GM23338 (cell line): ENCODE results near the gene CD22. TPM values are rescaled to one million over a fixed set of nuclear protein-coding genes. Genes with fewer than 3 reads are reported as not detected.
A peak's percentile ranks its signal among the peaks of the same experiment; 100 is the strongest.

Experiments
- ATAC-seq: fragments of 200-7000 bp; cut with Tn5 transposase; 3 replicates; pipeline ENCODE4 v1.9.1; 2020
- DNase-seq: peaks from one replicate; pipeline ENCODE4 v3.0.0-alpha.2; 2015; ENCODE audit warnings: low spot score
- H2AFZ ChIP-seq: fragments of 200-600 bp; sonication (generic); 2 replicates; pipeline ENCODE4 v1.8.0; 2016; ENCODE audit warnings: antibody characterized with exemption, mild to moderate bottlenecking, moderate library complexity
- H3F3A ChIP-seq: fragments of 200-600 bp; sonication (generic); replicated peaks from 2 replicates; pipeline ENCODE4 v1.8.0; 2017; ENCODE audit warnings: antibody characterized with exemption, mixed run types, low read depth
- H3K27ac ChIP-seq: fragments of 200-600 bp; sonication (generic); 2 replicates; pipeline ENCODE4 v1.6.1; 2016; ENCODE audit warnings: low read depth
- H3K27me3 ChIP-seq: fragments of 200-600 bp; sonication (generic); 2 replicates; pipeline ENCODE4 v1.8.0; 2016; ENCODE audit warnings: mild to moderate bottlenecking, mixed run types, moderate library complexity; ENCODE audit not compliant: insufficient read depth
- H3K36me3 ChIP-seq: fragments of 200-600 bp; sonication (generic); 2 replicates; pipeline ENCODE4 v1.8.0; 2016; ENCODE audit warnings: mild to moderate bottlenecking; ENCODE audit not compliant: insufficient read depth
- H3K4me1 ChIP-seq: fragments of 200-600 bp; sonication (generic); 2 replicates; pipeline ENCODE4 v1.8.0; 2016; ENCODE audit warnings: mild to moderate bottlenecking, moderate library complexity; ENCODE audit not compliant: insufficient read depth
- H3K4me2 ChIP-seq: fragments of 200-600 bp; sonication (generic); 2 replicates; pipeline ENCODE4 v1.7.1; 2017; ENCODE audit warnings: mixed run types
- H3K4me3 ChIP-seq: fragments of 200-600 bp; sonication (generic); 2 replicates; pipeline ENCODE4 v1.6.1; 2016; ENCODE audit warnings: mixed run types
- H3K79me2 ChIP-seq: fragments of 200-600 bp; sonication (generic); replicated peaks from 2 replicates; pipeline ENCODE4 v1.8.0; 2017; ENCODE audit warnings: mild to moderate bottlenecking; ENCODE audit not compliant: insufficient read depth
- H3K9me2 ChIP-seq: fragments of 200-600 bp; sonication (generic); 2 replicates; pipeline ENCODE4 v1.8.0; 2017; ENCODE audit not compliant: insufficient read depth
- H4K20me1 ChIP-seq: fragments of 200-600 bp; sonication (generic); replicated peaks from 2 replicates; pipeline ENCODE4 v1.8.0; 2017; ENCODE audit warnings: mild to moderate bottlenecking; ENCODE audit not compliant: insufficient read depth
- H3K27ac Mint-ChIP-seq: 2 replicates; pipeline ENCODE4 v1.8.0; 2020; ENCODE audit warnings: inconsistent platforms, mild to moderate bottlenecking, moderate library complexity, mixed read lengths
- H3K27me3 Mint-ChIP-seq: 3 replicates; pipeline ENCODE4 v1.8.0; 2022; ENCODE audit warnings: low read depth, mild to moderate bottlenecking, moderate library complexity, mixed read lengths, inconsistent platforms; ENCODE audit not compliant: insufficient read depth, poor library complexity
- H3K36me3 Mint-ChIP-seq: 3 replicates; pipeline ENCODE4 v1.8.0; 2021; ENCODE audit warnings: low read depth, mild to moderate bottlenecking, inconsistent platforms, moderate library complexity, mixed read lengths
- H3K4me1 Mint-ChIP-seq: 3 replicates; pipeline ENCODE4 v1.8.0; 2020; ENCODE audit warnings: mild to moderate bottlenecking, inconsistent platforms, mixed read lengths
- H3K4me3 Mint-ChIP-seq: 3 replicates; pipeline ENCODE4 v1.8.0; 2021; ENCODE audit warnings: moderate library complexity, mild to moderate bottlenecking, inconsistent platforms, mixed read lengths
- H3K9me3 Mint-ChIP-seq: 3 replicates; pipeline ENCODE4 v1.8.0; 2020; ENCODE audit warnings: moderate library complexity, mild to moderate bottlenecking, inconsistent platforms, mixed read lengths
- CREB1 ChIP-seq: fragments of 250-450 bp; sonication (Bioruptor Pico); IDR thresholded peaks from 2 replicates; pipeline ENCODE4 v1.5.0; 2020; ENCODE audit warnings: low read depth, mild to moderate bottlenecking, moderate library complexity
- EZH2 ChIP-seq: fragments of 200-600 bp; sonication (generic); IDR thresholded peaks from one replicate; pipeline ENCODE4 v1.8.0; 2017; ENCODE audit warnings: antibody characterized with exemption, mild to moderate bottlenecking, low read depth; ENCODE audit not compliant: unreplicated experiment
- EZH2phosphoT487 ChIP-seq: fragments of 200-600 bp; sonication (generic); IDR thresholded peaks from one replicate; pipeline ENCODE4 v1.8.1; 2018; ENCODE audit warnings: antibody characterized with exemption; ENCODE audit not compliant: unreplicated experiment
- JUNB ChIP-seq: IDR thresholded peaks from one replicate; pipeline ENCODE4 v1.6.1; 2016; ENCODE audit warnings: antibody characterized with exemption; ENCODE audit not compliant: unreplicated experiment
- NANOG ChIP-seq: IDR thresholded peaks from 2 replicates; pipeline ENCODE4 v1.6.1; 2016; ENCODE audit warnings: antibody characterized with exemption, borderline replicate concordance
- POLR2AphosphoS5 ChIP-seq: IDR thresholded peaks from 2 replicates; pipeline ENCODE4 v1.6.1; 2016; ENCODE audit warnings: antibody characterized with exemption, low read depth
- REST ChIP-seq: IDR thresholded peaks from one replicate; pipeline ENCODE4 v1.6.1; 2018; ENCODE audit warnings: antibody characterized with exemption; ENCODE audit not compliant: unreplicated experiment
- STAT1 ChIP-seq: IDR thresholded peaks from one replicate; pipeline ENCODE4 v1.6.1; 2016; ENCODE audit warnings: antibody characterized with exemption; ENCODE audit not compliant: unreplicated experiment
- ZNF114 ChIP-seq: fragments of 250-450 bp; sonication (Bioruptor Pico); IDR thresholded peaks from 2 replicates; pipeline ENCODE4 v1.5.0; 2020; ENCODE audit warnings: mild to moderate bottlenecking, moderate library complexity
- ZNF331 ChIP-seq: fragments of 250-450 bp; sonication (Bioruptor Pico); IDR thresholded peaks from 2 replicates; pipeline ENCODE4 v1.5.0; 2020; ENCODE audit warnings: low read depth, mild to moderate bottlenecking, moderate library complexity
- polyA plus RNA-seq: library from polyadenylated mRNA; unstranded; fragments of >200 nt; fragmentation: Nextera tagmentation; extraction: Ambion mirVana; gene quantifications from 2 replicates; pipeline ENCODE4 v1.2.1, GENCODE V29; 2016
- total RNA-seq: library from RNA; depleted of rRNA; stranded (reverse); fragments of >200 nt; shearing (Covaris generic); gene quantifications from 2 replicates; pipeline ENCODE4 v1.2.3, GENCODE V29; 2014
- TF ChIP-seq, protein P1 (sequence below): fragments of 250-450 bp; sonication (Bioruptor Pico); IDR thresholded peaks from 2 replicates; pipeline ENCODE4 v1.5.0; 2020; ENCODE audit warnings: mild to moderate bottlenecking, moderate library complexity
- TF ChIP-seq, protein P2 (sequence below), 2 experiments: fragments of 200-600 bp in 1 of 2; sonication (generic) in 1 of 2; conservative IDR thresholded peaks; 2 replicates each; pipeline versions ENCODE4 v1.5.1 to v1.6.1; 2016 to 2017; ENCODE audit warnings: antibody characterized with exemption in 2 of 2, low read depth in 2 of 2, mild to moderate bottlenecking in 2 of 2, moderate library complexity in 1 of 2
- TF ChIP-seq, protein P3 (sequence below): IDR thresholded peaks from 2 replicates; pipeline ENCODE4 v1.6.1; 2016; ENCODE audit warnings: antibody characterized with exemption

CD22 gene
- total and polyA plus RNA-seq, 2 experiments from 2014 or later: 0.10 to 0.32 TPM

DNA sequence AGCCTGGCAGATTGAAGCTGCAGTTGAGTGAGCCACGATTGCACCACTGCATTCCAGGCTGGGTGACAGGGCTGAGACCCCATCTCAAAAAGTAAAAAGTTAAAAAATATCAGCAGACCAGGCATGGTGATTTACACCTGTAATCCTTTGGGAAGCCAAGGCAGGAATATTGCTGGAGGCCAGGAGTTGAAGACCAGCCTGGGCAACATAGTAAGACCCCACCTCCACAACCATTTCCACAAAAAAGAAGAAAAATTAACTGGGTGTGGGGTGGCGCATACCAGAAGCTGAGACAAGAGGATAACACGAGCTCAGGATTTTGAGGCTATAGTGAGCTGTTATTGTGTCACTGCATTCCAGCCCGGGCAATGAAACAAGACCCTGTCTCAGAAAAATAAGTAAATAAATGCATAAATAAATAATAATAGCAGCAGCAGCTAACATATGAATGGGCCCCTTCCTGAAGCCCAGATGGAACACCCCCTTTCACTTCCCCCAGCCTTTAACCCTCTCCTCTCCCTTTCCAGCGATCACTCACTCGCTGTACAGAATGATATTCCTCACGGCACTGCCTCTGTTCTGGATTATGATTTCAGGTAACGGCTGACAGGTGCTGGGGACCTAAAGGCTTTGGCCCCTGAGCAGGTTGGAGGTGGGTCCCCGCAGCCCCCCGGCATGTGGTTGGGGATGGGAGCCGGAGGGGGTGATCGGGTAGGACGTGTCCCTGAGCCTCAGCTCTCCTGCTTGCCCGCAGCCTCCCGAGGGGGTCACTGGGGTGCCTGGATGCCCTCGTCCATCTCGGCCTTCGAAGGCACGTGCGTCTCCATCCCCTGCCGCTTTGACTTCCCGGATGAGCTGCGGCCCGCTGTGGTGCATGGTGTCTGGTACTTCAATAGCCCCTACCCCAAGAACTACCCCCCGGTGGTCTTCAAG lies 33.9 kb upstream of the CD22 start:
- Histone ChIP-seq H3K27ac (no peak overlapping the region), H3K79me2 (no peaks in the 10 kb centered on the region), H3K27me3 (no peaks in the 10 kb centered on the region), H3K4me3 (no peak overlapping the region), H3K4me2 (peak overlapping the region; percentile 55; the same call in 1 of the 2 replicates), H2AFZ (peak overlapping the region; percentile 92), H3K36me3 (no peaks in the 10 kb centered on the region), H3F3A (peaks cover 13% of the 10 kb centered on the region), H4K20me1 (no peaks in the 10 kb centered on the region), H3K9me2 (no peaks in the 10 kb centered on the region), H3K4me1 (peaks cover 25% of the 10 kb centered on the region)
- Mint-ChIP-seq H3K27ac (no peak overlapping the region), H3K9me3 (no peaks in the 10 kb centered on the region), H3K36me3 (no peaks in the 10 kb centered on the region), H3K27me3 (peaks cover 10% of the 10 kb centered on the region), H3K4me3 (no peak overlapping the region), H3K4me1 (peaks cover 13% of the 10 kb centered on the region)
- DNase-seq (no peak), ATAC-seq (no peak)
- TF ChIP-seq ZNF114 (CRISPR knock-in tag) (no peak), NANOG (no peak), EZH2phosphoT487 (no peak), JUNB (no peak), CREB1 (CRISPR knock-in tag) (no peak), STAT1 (no peak), EZH2 (no peak), ZNF331 (CRISPR knock-in tag) (no peak), REST (no peak), POLR2AphosphoS5 (no peak)
- TF ChIP-seq, protein P1, sequence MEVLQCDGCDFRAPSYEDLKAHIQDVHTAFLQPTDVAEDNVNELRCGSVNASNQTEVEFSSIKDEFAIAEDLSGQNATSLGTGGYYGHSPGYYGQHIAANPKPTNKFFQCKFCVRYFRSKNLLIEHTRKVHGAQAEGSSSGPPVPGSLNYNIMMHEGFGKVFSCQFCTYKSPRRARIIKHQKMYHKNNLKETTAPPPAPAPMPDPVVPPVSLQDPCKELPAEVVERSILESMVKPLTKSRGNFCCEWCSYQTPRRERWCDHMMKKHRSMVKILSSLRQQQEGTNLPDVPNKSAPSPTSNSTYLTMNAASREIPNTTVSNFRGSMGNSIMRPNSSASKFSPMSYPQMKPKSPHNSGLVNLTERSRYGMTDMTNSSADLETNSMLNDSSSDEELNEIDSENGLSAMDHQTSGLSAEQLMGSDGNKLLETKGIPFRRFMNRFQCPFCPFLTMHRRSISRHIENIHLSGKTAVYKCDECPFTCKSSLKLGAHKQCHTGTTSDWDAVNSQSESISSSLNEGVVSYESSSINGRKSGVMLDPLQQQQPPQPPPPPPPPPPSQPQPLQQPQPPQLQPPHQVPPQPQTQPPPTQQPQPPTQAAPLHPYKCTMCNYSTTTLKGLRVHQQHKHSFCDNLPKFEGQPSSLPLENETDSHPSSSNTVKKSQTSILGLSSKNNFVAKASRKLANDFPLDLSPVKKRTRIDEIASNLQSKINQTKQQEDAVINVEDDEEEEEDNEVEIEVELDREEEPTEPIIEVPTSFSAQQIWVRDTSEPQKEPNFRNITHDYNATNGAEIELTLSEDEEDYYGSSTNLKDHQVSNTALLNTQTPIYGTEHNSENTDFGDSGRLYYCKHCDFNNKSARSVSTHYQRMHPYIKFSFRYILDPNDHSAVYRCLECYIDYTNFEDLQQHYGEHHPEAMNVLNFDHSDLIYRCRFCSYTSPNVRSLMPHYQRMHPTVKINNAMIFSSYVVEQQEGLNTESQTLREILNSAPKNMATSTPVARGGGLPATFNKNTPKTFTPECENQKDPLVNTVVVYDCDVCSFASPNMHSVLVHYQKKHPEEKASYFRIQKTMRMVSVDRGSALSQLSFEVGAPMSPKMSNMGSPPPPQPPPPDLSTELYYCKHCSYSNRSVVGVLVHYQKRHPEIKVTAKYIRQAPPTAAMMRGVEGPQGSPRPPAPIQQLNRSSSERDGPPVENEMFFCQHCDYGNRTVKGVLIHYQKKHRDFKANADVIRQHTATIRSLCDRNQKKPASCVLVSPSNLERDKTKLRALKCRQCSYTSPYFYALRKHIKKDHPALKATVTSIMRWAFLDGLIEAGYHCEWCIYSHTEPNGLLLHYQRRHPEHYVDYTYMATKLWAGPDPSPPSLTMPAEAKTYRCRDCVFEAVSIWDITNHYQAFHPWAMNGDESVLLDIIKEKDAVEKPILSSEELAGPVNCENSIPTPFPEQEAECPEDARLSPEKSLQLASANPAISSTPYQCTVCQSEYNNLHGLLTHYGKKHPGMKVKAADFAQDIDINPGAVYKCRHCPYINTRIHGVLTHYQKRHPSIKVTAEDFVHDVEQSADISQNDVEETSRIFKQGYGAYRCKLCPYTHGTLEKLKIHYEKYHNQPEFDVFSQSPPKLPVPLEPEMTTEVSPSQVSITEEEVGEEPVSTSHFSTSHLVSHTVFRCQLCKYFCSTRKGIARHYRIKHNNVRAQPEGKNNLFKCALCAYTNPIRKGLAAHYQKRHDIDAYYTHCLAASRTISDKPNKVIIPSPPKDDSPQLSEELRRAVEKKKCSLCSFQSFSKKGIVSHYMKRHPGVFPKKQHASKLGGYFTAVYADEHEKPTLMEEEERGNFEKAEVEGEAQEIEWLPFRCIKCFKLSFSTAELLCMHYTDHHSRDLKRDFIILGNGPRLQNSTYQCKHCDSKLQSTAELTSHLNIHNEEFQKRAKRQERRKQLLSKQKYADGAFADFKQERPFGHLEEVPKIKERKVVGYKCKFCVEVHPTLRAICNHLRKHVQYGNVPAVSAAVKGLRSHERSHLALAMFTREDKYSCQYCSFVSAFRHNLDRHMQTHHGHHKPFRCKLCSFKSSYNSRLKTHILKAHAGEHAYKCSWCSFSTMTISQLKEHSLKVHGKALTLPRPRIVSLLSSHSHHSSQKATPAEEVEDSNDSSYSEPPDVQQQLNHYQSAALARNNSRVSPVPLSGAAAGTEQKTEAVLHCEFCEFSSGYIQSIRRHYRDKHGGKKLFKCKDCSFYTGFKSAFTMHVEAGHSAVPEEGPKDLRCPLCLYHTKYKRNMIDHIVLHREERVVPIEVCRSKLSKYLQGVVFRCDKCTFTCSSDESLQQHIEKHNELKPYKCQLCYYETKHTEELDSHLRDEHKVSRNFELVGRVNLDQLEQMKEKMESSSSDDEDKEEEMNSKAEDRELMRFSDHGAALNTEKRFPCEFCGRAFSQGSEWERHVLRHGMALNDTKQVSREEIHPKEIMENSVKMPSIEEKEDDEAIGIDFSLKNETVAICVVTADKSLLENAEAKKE: no peak
- TF ChIP-seq, protein P2, sequence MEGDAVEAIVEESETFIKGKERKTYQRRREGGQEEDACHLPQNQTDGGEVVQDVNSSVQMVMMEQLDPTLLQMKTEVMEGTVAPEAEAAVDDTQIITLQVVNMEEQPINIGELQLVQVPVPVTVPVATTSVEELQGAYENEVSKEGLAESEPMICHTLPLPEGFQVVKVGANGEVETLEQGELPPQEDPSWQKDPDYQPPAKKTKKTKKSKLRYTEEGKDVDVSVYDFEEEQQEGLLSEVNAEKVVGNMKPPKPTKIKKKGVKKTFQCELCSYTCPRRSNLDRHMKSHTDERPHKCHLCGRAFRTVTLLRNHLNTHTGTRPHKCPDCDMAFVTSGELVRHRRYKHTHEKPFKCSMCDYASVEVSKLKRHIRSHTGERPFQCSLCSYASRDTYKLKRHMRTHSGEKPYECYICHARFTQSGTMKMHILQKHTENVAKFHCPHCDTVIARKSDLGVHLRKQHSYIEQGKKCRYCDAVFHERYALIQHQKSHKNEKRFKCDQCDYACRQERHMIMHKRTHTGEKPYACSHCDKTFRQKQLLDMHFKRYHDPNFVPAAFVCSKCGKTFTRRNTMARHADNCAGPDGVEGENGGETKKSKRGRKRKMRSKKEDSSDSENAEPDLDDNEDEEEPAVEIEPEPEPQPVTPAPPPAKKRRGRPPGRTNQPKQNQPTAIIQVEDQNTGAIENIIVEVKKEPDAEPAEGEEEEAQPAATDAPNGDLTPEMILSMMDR (conservative IDR thresholded peaks at IDR 0.05; ENCODE audit: low read depth in 2 of 2): no peak
- TF ChIP-seq, protein P3, sequence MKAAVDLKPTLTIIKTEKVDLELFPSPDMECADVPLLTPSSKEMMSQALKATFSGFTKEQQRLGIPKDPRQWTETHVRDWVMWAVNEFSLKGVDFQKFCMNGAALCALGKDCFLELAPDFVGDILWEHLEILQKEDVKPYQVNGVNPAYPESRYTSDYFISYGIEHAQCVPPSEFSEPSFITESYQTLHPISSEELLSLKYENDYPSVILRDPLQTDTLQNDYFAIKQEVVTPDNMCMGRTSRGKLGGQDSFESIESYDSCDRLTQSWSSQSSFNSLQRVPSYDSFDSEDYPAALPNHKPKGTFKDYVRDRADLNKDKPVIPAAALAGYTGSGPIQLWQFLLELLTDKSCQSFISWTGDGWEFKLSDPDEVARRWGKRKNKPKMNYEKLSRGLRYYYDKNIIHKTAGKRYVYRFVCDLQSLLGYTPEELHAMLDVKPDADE: no peak
